NB4 (cell line): Measurements from ENCODE around the gene AP4S1.

Source experiments
- DNase-seq: peaks from one replicate; pipeline ENCODE4 v3.0.0; 2010; ENCODE audit warnings: low read depth
- H3K4me3 ChIP-seq: one replicate; pipeline ENCODE4 v1.5.1; 2011; ENCODE audit warnings: mild to moderate bottlenecking, low read depth, low read length, moderate library complexity
- MYC ChIP-seq: IDR thresholded peaks from 2 replicates; pipeline ENCODE4 v1.6.1; 2011; ENCODE audit warnings: low read depth, low read length
- POLR2A ChIP-seq: IDR thresholded peaks from 2 replicates; pipeline ENCODE4 v1.6.1; 2011; ENCODE audit warnings: mild to moderate bottlenecking; ENCODE audit not compliant: insufficient read length; ENCODE audit errors: extremely low read depth
- TF ChIP-seq, protein P1 (sequence below): IDR thresholded peaks from 2 replicates; pipeline ENCODE4 v1.6.1; 2011; ENCODE audit warnings: low read depth, low read length
- TF ChIP-seq, protein P2 (sequence below): IDR thresholded peaks from one replicate; pipeline ENCODE4 v1.5.1; 2012; ENCODE audit warnings: low read depth, low read length

Gene AP4S1

DNA sequence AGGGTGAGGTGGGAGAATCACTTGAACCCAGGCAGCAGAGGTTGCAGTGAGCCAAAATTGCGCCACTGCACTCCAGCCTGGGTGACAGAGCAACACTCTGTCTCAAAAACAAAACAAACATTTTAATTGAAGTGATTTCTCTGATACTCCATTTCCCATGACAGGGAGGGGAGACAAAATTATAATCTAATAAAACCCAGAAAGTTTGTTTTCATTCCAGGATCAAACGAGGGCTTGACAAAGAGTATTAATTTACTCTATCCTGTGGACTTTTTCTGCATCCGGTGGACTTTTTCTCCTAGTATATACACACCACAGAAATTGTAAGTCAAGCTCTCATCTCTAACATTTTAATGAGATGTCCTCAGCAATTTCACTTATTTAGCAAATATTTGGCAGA, 14.5 kb upstream of the AP4S1 start:
- no peak overlapping the region for H3K4me3 ChIP-seq
- TF ChIP-seq MYC = no peak
- no peak for DNase-seq

DNA sequence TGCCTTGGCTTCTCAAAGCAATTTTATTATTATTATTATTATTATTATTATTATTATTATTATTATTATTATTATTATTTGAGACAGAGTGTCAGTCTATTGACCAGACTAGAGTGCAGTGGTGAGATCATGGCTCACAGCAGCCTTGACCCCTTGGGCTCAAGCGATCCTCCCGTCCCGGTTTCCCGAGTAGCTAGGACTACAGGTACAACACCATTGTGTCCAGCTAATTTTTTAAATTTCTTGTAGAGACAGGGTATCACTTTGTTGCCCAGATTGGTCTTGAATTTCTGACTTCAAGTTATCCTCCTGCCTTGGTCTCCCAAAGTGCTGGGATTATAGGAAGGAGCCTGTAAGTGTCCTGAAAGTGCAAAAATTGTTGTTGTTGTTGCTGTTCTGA, 11.6 kb upstream of the AP4S1 start:
- no peak for DNase-seq
- TF ChIP-seq MYC (no peak), POLR2A (no peak)
- no peak overlapping the region for H3K4me3 ChIP-seq

DNA sequence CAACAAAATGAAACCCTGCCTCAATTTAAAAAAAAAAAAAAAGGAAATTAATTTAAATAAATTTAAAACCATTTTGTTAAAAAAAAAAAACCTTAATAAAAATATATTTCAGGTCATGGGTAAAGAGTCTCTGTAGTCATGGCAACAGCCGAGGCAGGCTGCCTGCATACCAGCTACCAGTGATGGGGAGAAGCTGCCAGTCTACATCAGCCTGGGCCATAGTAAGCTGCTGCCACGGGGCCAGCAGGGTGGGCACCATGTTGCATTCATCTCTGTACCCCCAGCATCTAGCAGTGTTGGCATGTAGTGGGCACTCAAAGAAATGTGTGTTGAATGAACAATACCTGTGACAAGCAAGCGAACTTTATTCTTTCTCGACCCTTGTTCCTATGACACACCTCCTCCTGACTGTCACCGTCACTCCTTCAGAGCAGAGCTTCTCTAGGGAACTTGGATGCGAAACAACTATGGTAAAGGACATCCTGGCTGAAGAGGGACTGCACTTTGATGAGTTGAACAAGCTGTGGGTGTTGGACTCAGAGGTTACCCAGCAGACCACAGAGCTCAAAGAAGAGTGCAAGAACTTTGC, 7.3 kb upstream of the AP4S1 start:
- TF ChIP-seq, protein P1, sequence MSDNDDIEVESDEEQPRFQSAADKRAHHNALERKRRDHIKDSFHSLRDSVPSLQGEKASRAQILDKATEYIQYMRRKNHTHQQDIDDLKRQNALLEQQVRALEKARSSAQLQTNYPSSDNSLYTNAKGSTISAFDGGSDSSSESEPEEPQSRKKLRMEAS = no peak
- H3K4me3 ChIP-seq = no peak overlapping the region
- DNase-seq = no peak

DNA sequence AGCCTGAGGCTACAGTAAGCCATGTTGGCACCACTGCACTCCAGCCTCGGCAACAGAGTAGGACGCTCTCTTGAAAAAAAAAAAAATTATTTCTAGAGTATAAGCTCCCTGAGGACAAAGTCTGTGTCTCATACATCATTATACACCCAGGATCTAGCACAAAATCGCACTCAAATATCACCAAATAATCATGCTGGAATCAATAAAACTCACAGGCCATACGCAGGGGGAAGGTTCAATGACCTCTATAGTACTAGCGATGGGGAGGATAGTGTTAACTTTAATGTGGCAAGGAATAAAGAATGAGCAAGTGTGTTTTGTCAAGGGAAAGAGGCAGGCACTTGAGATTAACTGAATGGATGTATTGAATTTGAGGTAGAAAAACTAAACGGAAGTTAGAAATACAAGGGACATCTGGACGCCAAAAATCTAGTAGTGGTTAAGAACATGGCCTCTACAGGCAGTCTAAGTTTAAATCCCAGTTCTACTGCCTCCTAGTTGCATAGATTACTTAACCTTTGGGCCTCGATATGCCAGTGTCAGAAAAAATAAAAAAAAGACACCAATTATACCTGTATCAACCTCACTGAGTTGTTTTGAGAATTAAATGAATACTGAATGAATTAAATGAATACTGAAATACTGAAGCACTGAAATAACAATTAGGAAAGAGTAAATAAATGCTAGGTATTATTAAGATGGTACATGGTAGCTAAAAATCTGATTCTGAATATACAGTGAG, 4.4 kb upstream of the AP4S1 start:
- H3K4me3 ChIP-seq = no peak overlapping the region
- DNase-seq = no peak

DNA sequence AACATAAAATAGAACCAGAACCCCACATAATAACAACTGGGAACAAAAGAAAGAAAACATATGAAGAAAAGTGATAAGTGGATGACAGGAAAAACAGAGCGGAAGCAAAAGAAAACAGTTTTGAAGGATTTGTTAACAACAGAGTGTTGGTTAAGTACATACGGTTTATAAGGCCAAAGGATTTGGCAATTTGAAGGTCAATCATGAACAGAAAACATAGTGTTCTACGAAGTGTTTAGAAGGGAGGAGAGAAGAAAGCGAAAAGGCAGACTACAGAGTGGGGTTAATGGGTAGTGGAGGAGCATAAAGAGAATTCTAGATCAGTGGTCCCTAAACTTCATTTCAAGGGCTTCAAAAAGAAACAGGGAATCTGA, 3.9 kb upstream of the AP4S1 start:
- no peak for DNase-seq
- TF ChIP-seq, protein P2, sequence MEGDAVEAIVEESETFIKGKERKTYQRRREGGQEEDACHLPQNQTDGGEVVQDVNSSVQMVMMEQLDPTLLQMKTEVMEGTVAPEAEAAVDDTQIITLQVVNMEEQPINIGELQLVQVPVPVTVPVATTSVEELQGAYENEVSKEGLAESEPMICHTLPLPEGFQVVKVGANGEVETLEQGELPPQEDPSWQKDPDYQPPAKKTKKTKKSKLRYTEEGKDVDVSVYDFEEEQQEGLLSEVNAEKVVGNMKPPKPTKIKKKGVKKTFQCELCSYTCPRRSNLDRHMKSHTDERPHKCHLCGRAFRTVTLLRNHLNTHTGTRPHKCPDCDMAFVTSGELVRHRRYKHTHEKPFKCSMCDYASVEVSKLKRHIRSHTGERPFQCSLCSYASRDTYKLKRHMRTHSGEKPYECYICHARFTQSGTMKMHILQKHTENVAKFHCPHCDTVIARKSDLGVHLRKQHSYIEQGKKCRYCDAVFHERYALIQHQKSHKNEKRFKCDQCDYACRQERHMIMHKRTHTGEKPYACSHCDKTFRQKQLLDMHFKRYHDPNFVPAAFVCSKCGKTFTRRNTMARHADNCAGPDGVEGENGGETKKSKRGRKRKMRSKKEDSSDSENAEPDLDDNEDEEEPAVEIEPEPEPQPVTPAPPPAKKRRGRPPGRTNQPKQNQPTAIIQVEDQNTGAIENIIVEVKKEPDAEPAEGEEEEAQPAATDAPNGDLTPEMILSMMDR = no peak
- TF ChIP-seq POLR2A = no peak
- TF ChIP-seq MYC = no peak
- TF ChIP-seq, protein P1 = no peak

More for the DNA sequence above, 4.4 kb upstream of the AP4S1 start:
- TF ChIP-seq POLR2A (no peak), MYC (no peak)
- TF ChIP-seq, protein P1 = no peak
- TF ChIP-seq, protein P2 = no peak

DNA sequence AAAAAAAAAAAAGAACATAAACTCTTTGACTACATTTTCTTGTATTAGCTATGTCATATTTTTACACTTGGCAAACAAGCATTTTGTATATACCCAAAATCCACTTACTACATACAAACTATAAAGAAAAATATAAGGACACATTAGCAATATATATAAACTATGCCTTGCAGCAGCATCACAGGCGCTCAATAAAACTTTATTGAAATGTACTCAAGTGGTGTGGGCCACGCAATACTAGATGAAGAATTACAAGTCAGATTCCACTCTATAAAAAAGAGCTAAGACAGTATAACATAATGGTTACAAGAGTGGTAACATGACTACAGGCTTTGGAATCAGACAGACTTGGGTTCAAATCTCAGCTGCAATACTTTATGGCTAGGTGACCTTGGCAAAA, 3.1 kb upstream of the AP4S1 start:
- H3K4me3 ChIP-seq = no peak overlapping the region
- no peak for DNase-seq
- TF ChIP-seq, protein P1 = no peak
- TF ChIP-seq POLR2A (no peak), MYC (no peak)
- TF ChIP-seq, protein P2 = no peak

More for the DNA sequence above, 3.9 kb upstream of the AP4S1 start:
- no peak overlapping the region for H3K4me3 ChIP-seq

DNA sequence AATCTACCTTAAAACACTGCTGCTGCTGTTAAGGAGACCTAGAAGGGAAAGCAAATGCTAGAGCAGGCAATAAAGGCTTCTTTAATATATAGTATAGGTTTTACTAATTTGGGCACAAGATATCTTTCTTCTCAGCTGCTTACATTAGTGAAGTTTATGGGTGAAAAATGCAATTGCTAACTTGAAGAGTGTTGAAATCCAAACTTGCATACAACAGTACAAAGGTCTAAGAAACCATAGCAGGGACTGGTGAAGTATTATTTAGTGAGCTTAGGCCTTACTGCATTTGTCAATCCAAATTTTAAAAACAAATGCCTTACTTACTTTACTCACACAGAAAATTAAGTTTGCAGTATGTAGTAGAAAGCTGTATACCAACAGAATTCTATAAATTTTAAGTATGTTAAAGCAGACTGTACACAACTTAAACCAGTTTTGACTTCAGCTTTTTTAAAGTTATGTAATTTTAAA, 1.4 kb upstream of the AP4S1 start:
- peak overlapping the region; percentile 83 for H3K4me3 ChIP-seq
- no peak for DNase-seq
- TF ChIP-seq, protein P2 = no peak
- TF ChIP-seq, protein P1 = no peak
- TF ChIP-seq MYC (no peak), POLR2A (no peak)
